ENCODE results near the gene PNKP. TPM values are rescaled to one million over a fixed set of nuclear protein-coding genes. Genes with fewer than 3 reads are reported as not detected.
A peak's percentile ranks its signal among the peaks of the same experiment; 100 is the strongest.

The PNKP gene
- total RNA-seq, 1 donor, result 42.3 TPM

GRCh38 chr19:49875857-49876421 is 8.6 kb upstream of the PNKP start:
- TF ChIP-seq CTCF (IDR thresholded peaks at IDR 0.05; ENCODE audit: insufficient read depth, low read length), result no peak
- DNase-seq (ENCODE audit: low read depth), result peak; percentile 49
- H3K4me3 ChIP-seq (ENCODE audit: low read depth, low read length), result peak overlapping the region; percentile 100

GRCh38 chr19:49875177-49875576 is 7.8 kb upstream of the PNKP start:
- no peak for TF ChIP-seq CTCF (IDR thresholded peaks at IDR 0.05; ENCODE audit: insufficient read depth, low read length)
- no peak for DNase-seq (ENCODE audit: low read depth)
- H3K4me3 ChIP-seq (ENCODE audit: low read depth, low read length), result peak overlapping the region; percentile 100

GRCh38 chr19:49874503-49875157 is 7.3 kb upstream of the PNKP start:
- H3K4me3 ChIP-seq (ENCODE audit: low read depth, low read length), result peak overlapping the region; percentile 22
- no peak for TF ChIP-seq CTCF (IDR thresholded peaks at IDR 0.05; ENCODE audit: insufficient read depth, low read length)

GRCh38 chr19:49873834-49874233 is 6.5 kb upstream of the PNKP start:
- no peak for TF ChIP-seq CTCF (IDR thresholded peaks at IDR 0.05; ENCODE audit: insufficient read depth, low read length)
- H3K4me3 ChIP-seq (ENCODE audit: low read depth, low read length), result no peak overlapping the region
- no peak for DNase-seq (ENCODE audit: low read depth)

More at GRCh38 chr19:49874503-49875157, 7.3 kb upstream of the PNKP start:
- no peak for DNase-seq (ENCODE audit: low read depth)

- DNase-seq (ENCODE audit: low read depth), result no peak
- no peak overlapping the region for H3K4me3 ChIP-seq (ENCODE audit: low read depth, low read length)
- TF ChIP-seq CTCF (IDR thresholded peaks at IDR 0.05; ENCODE audit: insufficient read depth, low read length), result no peak
Observed at GRCh38 chr19:49873129-49873521, 5.7 kb upstream of the PNKP start.

GRCh38 chr19:49872245-49873128 is 5.1 kb upstream of the PNKP start:
- TF ChIP-seq CTCF (IDR thresholded peaks at IDR 0.05; ENCODE audit: insufficient read depth, low read length), result no peak
- no peak overlapping the region for H3K4me3 ChIP-seq (ENCODE audit: low read depth, low read length)
- no peak for DNase-seq (ENCODE audit: low read depth)
